Endothelial cell of umbilical vein (primary cell): ENCODE measurements around the gene INTS1. TPM values are rescaled to one million over a fixed set of nuclear protein-coding genes. Genes with fewer than 3 reads are reported as not detected.
A peak's percentile ranks its signal among the peaks of the same experiment; 100 is the strongest.

ENCODE experiments used
- BruUV-seq: library from RNA; stranded (reverse); fragments of 400-500 nt; replicated peaks from 2 replicates; lab custom pipeline; 2021; lab: Mats Ljungman, UMichigan
- CTCF ChIA-PET: fragments of 300-600, 350-600 bp; sonication (Branson Sonifier 250); formaldehyde crosslinking; loops from one replicate; lab custom pipeline; 2021; ENCODE audit warnings: antibody characterized with exemption, inconsistent platforms; lab: Charles Lee
- POLR2A ChIA-PET: fragments of 300-600, 350-600 bp; sonication (Branson Sonifier 250); formaldehyde crosslinking; loops from one replicate; lab custom pipeline; 2021; ENCODE audit warnings: antibody characterized with exemption, inconsistent platforms; lab: Charles Lee
- DNase-seq: peaks from one replicate; pipeline ENCODE4 v3.0.0-alpha.2; 2011; ENCODE audit warnings: low read depth, low spot score
- FAIRE-seq: peaks from 2 replicates; lab custom pipeline; 2011; peaks lifted over from hg19 to GRCh38; lab: Jason Lieb, UNC
- H2AFZ ChIP-seq: 2 replicates; pipeline ENCODE4 v1.6.0; 2012; ENCODE audit warnings: low read depth, low read length, control low read depth, inconsistent platforms
- H3K27ac ChIP-seq: 2 replicates; pipeline ENCODE4 v1.5.1; 2011; ENCODE audit warnings: low read depth, mild to moderate bottlenecking, control low read depth, low read length, moderate library complexity; ENCODE audit not compliant: insufficient read depth
- H3K27me3 ChIP-seq, 2 experiments: 2 replicates each; pipeline versions ENCODE4 v1.6.0 to v1.6.1; 2011; ENCODE audit warnings: low read length in 2 of 2, mixed read lengths in 1 of 2; ENCODE audit not compliant: control insufficient read depth in 2 of 2, insufficient read depth in 2 of 2
- H3K36me3 ChIP-seq, 2 experiments: 2 replicates in 1 of 2; 3 replicates in 1 of 2; pipeline ENCODE4 v1.5.1; 2011; ENCODE audit warnings: low read length in 2 of 2, mild to moderate bottlenecking in 1 of 2, moderate library complexity in 1 of 2; ENCODE audit not compliant: control insufficient read depth in 2 of 2, insufficient read depth in 2 of 2; ENCODE audit errors: extremely low read depth in 1 of 2
- H3K4me1 ChIP-seq: 3 replicates; pipeline ENCODE4 v1.5.1; 2011; ENCODE audit warnings: mild to moderate bottlenecking, low read length; ENCODE audit not compliant: control insufficient read depth, insufficient read depth; ENCODE audit errors: extremely low read depth
- H3K4me2 ChIP-seq: 2 replicates; pipeline ENCODE4 v1.6.1; 2011; ENCODE audit warnings: low read length, control low read depth, mixed read lengths; ENCODE audit not compliant: insufficient read depth
- H3K4me3 ChIP-seq, 3 experiments: fragments of 200-600 bp in 1 of 3; sonication (generic), shearing (Covaris generic) in 1 of 3; replicated peaks in 1 of 3; 2 replicates each; pipeline ENCODE4 v1.5.1; 2011 to 2016; ENCODE audit warnings: control low read depth in 3 of 3, low read length in 3 of 3, mild to moderate bottlenecking in 2 of 3, inconsistent platforms in 1 of 3, low read depth in 1 of 3, moderate library complexity in 1 of 3; ENCODE audit not compliant: insufficient read depth in 1 of 3
- H3K79me2 ChIP-seq: 2 replicates; pipeline ENCODE4 v1.6.0; 2012; ENCODE audit warnings: low read length, inconsistent platforms; ENCODE audit not compliant: control insufficient read depth, insufficient read depth
- H3K9ac ChIP-seq: replicated peaks from 2 replicates; pipeline ENCODE3; 2011; ENCODE audit warnings: low read length, control low read depth; ENCODE audit not compliant: insufficient read depth; ENCODE audit errors: extremely low read depth
- H3K9me1 ChIP-seq: replicated peaks from 3 replicates; pipeline ENCODE4 v1.6.0; 2011; ENCODE audit warnings: mild to moderate bottlenecking, low read length; ENCODE audit not compliant: control insufficient read depth, insufficient read depth; ENCODE audit errors: extremely low read depth
- H3K9me3 ChIP-seq: replicated peaks from 2 replicates; pipeline ENCODE4 v1.5.1; 2012; ENCODE audit warnings: low read length, inconsistent platforms; ENCODE audit not compliant: control insufficient read depth, insufficient read depth
- H4K20me1 ChIP-seq: replicated peaks from 2 replicates; pipeline ENCODE3; 2011; ENCODE audit warnings: mild to moderate bottlenecking, low read length; ENCODE audit not compliant: control insufficient read depth, insufficient read depth; ENCODE audit errors: extremely low read depth
- CTCF ChIP-seq, 2 donors: IDR thresholded peaks; 1 replicate in 1 of 2; 2 replicates in 1 of 2; pipeline ENCODE4 v1.5.1; 2011; ENCODE audit warnings: low read length in 2 of 2, mild to moderate bottlenecking in 2 of 2, moderate library complexity in 2 of 2, control low read depth in 1 of 2, inconsistent platforms in 1 of 2, low read depth in 1 of 2; ENCODE audit not compliant: insufficient read depth in 1 of 2; ENCODE audit errors: extremely low read depth in 1 of 2
- EZH2 ChIP-seq: IDR thresholded peaks from 2 replicates; pipeline ENCODE4 v1.6.1; 2012; ENCODE audit warnings: borderline replicate concordance, low read depth, mild to moderate bottlenecking, moderate library complexity, low read length, inconsistent platforms; ENCODE audit not compliant: severe bottlenecking
- FOS ChIP-seq: IDR thresholded peaks from 2 replicates; pipeline ENCODE4 v1.6.1; 2011; ENCODE audit warnings: mild to moderate bottlenecking, low read length, moderate library complexity, borderline replicate concordance; ENCODE audit not compliant: insufficient read depth
- GATA2 ChIP-seq: IDR thresholded peaks from 2 replicates; pipeline ENCODE4 v1.7.0; 2011; ENCODE audit warnings: low read depth, mild to moderate bottlenecking, moderate library complexity, mixed read lengths, low read length; ENCODE audit not compliant: insufficient read length, insufficient read depth
- JUN ChIP-seq: IDR thresholded peaks from 2 replicates; pipeline ENCODE4 v1.6.1; 2011; ENCODE audit warnings: borderline replicate concordance, low read depth; ENCODE audit not compliant: insufficient read length, insufficient read depth
- MAX ChIP-seq: IDR thresholded peaks from 2 replicates; pipeline ENCODE4 v1.6.1; 2011; ENCODE audit not compliant: insufficient read depth, insufficient read length
- MYC ChIP-seq: IDR thresholded peaks from one replicate; pipeline ENCODE4 v1.6.1; 2011; ENCODE audit warnings: mild to moderate bottlenecking, low read depth, low read length
- POLR2A ChIP-seq: IDR thresholded peaks from 2 replicates; pipeline ENCODE4 v1.6.1; 2012; ENCODE audit warnings: low read depth, mild to moderate bottlenecking, control low read depth, low read length
- POLR2AphosphoS5 ChIP-seq: IDR thresholded peaks from 2 replicates; pipeline ENCODE4 v1.6.1; 2012; ENCODE audit warnings: low read depth, mild to moderate bottlenecking, control low read depth, low read length, moderate library complexity; ENCODE audit not compliant: insufficient read depth
- dilution Hi-C: fragments of 300-500 bp; cut with MboI; formaldehyde crosslinking; loops from one replicate; pipeline ENCODE4 v1.15.0; 2019; ENCODE audit warnings: low sequenced_read_pairs; ENCODE audit not compliant: extremely low pct_ligation_motif_present
- intact Hi-C: fragments of 100-400 bp; cut with micrococcal nuclease; formaldehyde crosslinking; loops from one replicate; pipeline ENCODE4 v1.10.0; 2022
- polyA plus RNA-seq, 4 experiments: library from polyadenylated mRNA; depleted of rRNA in 3 of 4; stranded (reverse) in 3 of 4; unstranded in 1 of 4; fragments of >200 nt; gene quantifications; 2 replicates each; pipeline versions ENCODE4 v1.2.1 to v1.2.3, GENCODE V29; 2011 to 2012; ENCODE audit warnings: missing spikeins in 1 of 4
- total RNA-seq: library from RNA; stranded (reverse); gene quantifications from 2 replicates; pipeline ENCODE4 v1.2.3, GENCODE V29; 2021

Gene INTS1
- total and polyA plus RNA-seq, 2 donors (not counting 3 experiments of a cell fraction or from before 2014, with no cell fraction given): 57.8 to 116 TPM

- POLR2A ChIA-PET: no interaction called here
- Histone ChIP-seq H3K27me3 (no peaks in the 10 kb centered on the region), H3K27ac (peak overlapping the region; percentile 97), H2AFZ (no peak overlapping the region), H3K4me3 (no peak overlapping the region), H3K79me2 (peaks cover 40% of the 10 kb centered on the region), H3K4me1 (peaks cover 38% of the 10 kb centered on the region), H4K20me1 (no peaks in the 10 kb centered on the region), H3K9me1 (no peaks in the 10 kb centered on the region), H3K36me3 (peaks cover 8 to 27% of the 10 kb centered on the region in 2 experiments), H3K4me2 (no peak overlapping the region), H3K9me3 (no peaks in the 10 kb centered on the region), H3K9ac (peak overlapping the region; percentile 98)
- BruUV-seq: no TSS peak
- FAIRE-seq: no peak
- dilution Hi-C loops: no loop called here
- intact Hi-C loops: no loop called here
- DNase-seq: no peak
- TF ChIP-seq GATA2 (no peak), FOS (no peak), MYC (no peak), EZH2 (no peak), CTCF (IDR thresholded peaks at IDR 0.05; ENCODE audit: extremely low read depth in 1 of 2, insufficient read depth in 1 of 2, low read depth in 1 of 2, low read length in 2 of 2) (no peak), POLR2AphosphoS5 (no peak), JUN (no peak), POLR2A (no peak), MAX (no peak)
- CTCF ChIA-PET: interaction anchor here (1.5 kb wide), 1 partner anchor 9 kb away, joined by 3 read pairs; no protein-coding TSS in a partner anchor
Measured at GRCh38 chr7:1539181-1539881, 35.1 kb upstream of the INTS1 start.
